Subcutaneous abdominal adipose tissue (tissue), 5 donors: ENCODE results near the gene OMG.
"Not testable (repeated sequence)": the region's sequence is repeated elsewhere in the genome, so short reads cannot be mapped to it uniquely, and the experiment has no call there.

Experiments
- H3K27ac ChIP-seq: one replicate; pipeline ENCODE4 v1.7.0; 2013; ENCODE audit warnings: low read depth, mild to moderate bottlenecking, inconsistent platforms, low read length, moderate library complexity
- H3K27me3 ChIP-seq, 5 donors: one replicate each; pipeline ENCODE4 v1.7.0; 2013; ENCODE audit warnings: low read length in 5 of 5, inconsistent platforms in 1 of 5; ENCODE audit not compliant: control insufficient read depth in 5 of 5, insufficient read depth in 4 of 5
- H3K36me3 ChIP-seq, 5 donors: one replicate each; pipeline ENCODE4 v1.7.0; 2013; ENCODE audit warnings: low read length in 5 of 5; ENCODE audit not compliant: control insufficient read depth in 5 of 5, insufficient read depth in 5 of 5
- H3K4me1 ChIP-seq, 5 donors: one replicate each; pipeline ENCODE4 v1.7.0; 2013; ENCODE audit warnings: low read length in 5 of 5, mild to moderate bottlenecking in 3 of 5, moderate library complexity in 1 of 5; ENCODE audit not compliant: control insufficient read depth in 5 of 5, insufficient read depth in 5 of 5
- H3K4me3 ChIP-seq, 5 donors: one replicate each; pipeline ENCODE4 v1.7.0; 2013; ENCODE audit warnings: low read length in 5 of 5, low read depth in 1 of 5
- H3K9ac ChIP-seq, 5 donors: one replicate each; pipeline ENCODE4 v1.7.0; 2013; ENCODE audit warnings: low read length in 5 of 5, mild to moderate bottlenecking in 4 of 5, moderate library complexity in 3 of 5
- H3K9me3 ChIP-seq, 5 donors: one replicate each; pipeline ENCODE4 v1.7.0; 2013; ENCODE audit warnings: low read length in 5 of 5; ENCODE audit not compliant: control insufficient read depth in 5 of 5
- donor health status: healthy.
- donor health status: healthy.
- donor health status: healthy.
- donor health status: healthy.
- donor health status: healthy.

OMG gene

GRCh38 chr17:31291820-31292219 is 5.2 kb downstream of the OMG start:
- Histone ChIP-seq H3K36me3 (peaks cover 0 to 7% (median 2%) of the 10 kb centered on the region in 5 donors), H3K4me1 (no peaks in the 10 kb centered on the region), H3K27me3 (no peaks in the 10 kb centered on the region), H3K4me3 (no peak overlapping the region), H3K9me3 (no peaks in the 10 kb centered on the region), H3K27ac (no peak overlapping the region), H3K9ac (no peak overlapping the region)

- H3K27ac ChIP-seq: no peak overlapping the region
- H3K9ac ChIP-seq: no peak overlapping the region
- H3K4me1 ChIP-seq: no peaks in the 10 kb centered on the region
- no peaks in the 10 kb centered on the region for H3K27me3 ChIP-seq
- no peaks in the 10 kb centered on the region for H3K9me3 ChIP-seq
- peaks cover 0 to 7% (median 2%) of the 10 kb centered on the region in 5 donors for H3K36me3 ChIP-seq
- no peak overlapping the region for H3K4me3 ChIP-seq
Measured at GRCh38 chr17:31289790-31290189, 7.2 kb downstream of the OMG start.

- H3K36me3 ChIP-seq, H3K9me3 ChIP-seq, H3K9ac ChIP-seq, H3K27ac ChIP-seq, H3K4me1 ChIP-seq, H3K4me3 ChIP-seq, H3K27me3 ChIP-seq: not testable (repeated sequence)
Measured at GRCh38 chr17:31287932-31288331, 9.1 kb downstream of the OMG start.

GRCh38 chr17:31286587-31286986 is 10.5 kb downstream of the OMG start:
- H3K4me3 ChIP-seq: no peak overlapping the region
- H3K36me3 ChIP-seq: peaks cover 0 to 5% (median 2%) of the 10 kb centered on the region in 5 donors
- H3K27ac ChIP-seq: no peak overlapping the region
- H3K27me3 ChIP-seq: no peaks in the 10 kb centered on the region
- H3K9me3 ChIP-seq: no peaks in the 10 kb centered on the region
- H3K9ac ChIP-seq: no peak overlapping the region
- H3K4me1 ChIP-seq: no peaks in the 10 kb centered on the region

GRCh38 chr17:31283841-31284240 is 13.2 kb downstream of the OMG start:
- Histone ChIP-seq H3K9ac (no peak overlapping the region), H3K4me3 (no peak overlapping the region), H3K9me3 (no peaks in the 10 kb centered on the region), H3K4me1 (no peaks in the 10 kb centered on the region), H3K27me3 (no peaks in the 10 kb centered on the region), H3K36me3 (peaks cover 2 to 9% (median 4%) of the 10 kb centered on the region in 5 donors), H3K27ac (no peak overlapping the region)

GRCh38 chr17:31281061-31281460 is 16.0 kb downstream of the OMG start:
- Histone ChIP-seq H3K9ac (no peak overlapping the region), H3K4me1 (no peaks in the 10 kb centered on the region), H3K4me3 (no peak overlapping the region), H3K27ac (no peak overlapping the region), H3K27me3 (no peaks in the 10 kb centered on the region), H3K9me3 (no peaks in the 10 kb centered on the region), H3K36me3 (peaks cover 8 to 19% (median 12%) of the 10 kb centered on the region in 5 donors)

GRCh38 chr17:31279401-31279800 is 17.6 kb downstream of the OMG start:
- Histone ChIP-seq H3K9me3 (no peaks in the 10 kb centered on the region), H3K36me3 (peaks cover 8 to 19% (median 12%) of the 10 kb centered on the region in 5 donors), H3K4me3 (no peak overlapping the region), H3K4me1 (peaks cover 0 to 4% (median 2%) of the 10 kb centered on the region in 5 donors), H3K27me3 (no peaks in the 10 kb centered on the region), H3K9ac (no peak overlapping the region), H3K27ac (no peak overlapping the region)

- Histone ChIP-seq H3K36me3 (peaks cover 8 to 11% (median 9%) of the 10 kb centered on the region in 5 donors), H3K4me3 (no peak overlapping the region), H3K27me3 (no peaks in the 10 kb centered on the region), H3K9ac (no peak overlapping the region), H3K4me1 (peaks cover 0 to 18% (median 11%) of the 10 kb centered on the region in 5 donors), H3K9me3 (no peaks in the 10 kb centered on the region), H3K27ac (no peak overlapping the region)
Measured at GRCh38 chr17:31275116-31275515, 21.9 kb downstream of the OMG start.

GRCh38 chr17:31274252-31274651 is 22.8 kb downstream of the OMG start:
- no peak overlapping the region for H3K27ac ChIP-seq
- H3K36me3 ChIP-seq: peaks cover 8 to 14% (median 10%) of the 10 kb centered on the region in 5 donors
- H3K9ac ChIP-seq: no peak overlapping the region

GRCh38 chr17:31273516-31273915 is 23.5 kb downstream of the OMG start:
- no peak overlapping the region for H3K4me3 ChIP-seq
- no peaks in the 10 kb centered on the region for H3K9me3 ChIP-seq
- no peak overlapping the region for H3K9ac ChIP-seq
- H3K27me3 ChIP-seq: no peaks in the 10 kb centered on the region
- no peak overlapping the region for H3K27ac ChIP-seq
- H3K4me1 ChIP-seq: peaks cover 7 to 34% (median 23%) of the 10 kb centered on the region in 5 donors
- peaks cover 8 to 14% (median 10%) of the 10 kb centered on the region in 5 donors for H3K36me3 ChIP-seq

More at GRCh38 chr17:31274252-31274651, 22.8 kb downstream of the OMG start:
- Histone ChIP-seq H3K4me1 (peaks cover 4 to 26% (median 18%) of the 10 kb centered on the region in 5 donors), H3K9me3 (no peaks in the 10 kb centered on the region), H3K4me3 (no peak overlapping the region), H3K27me3 (no peaks in the 10 kb centered on the region)

GRCh38 chr17:31272803-31273202 is 24.2 kb downstream of the OMG start:
- no peak overlapping the region for H3K9ac ChIP-seq
- H3K36me3 ChIP-seq: peaks cover 8 to 13% (median 9%) of the 10 kb centered on the region in 5 donors
- H3K4me1 ChIP-seq: peaks cover 7 to 37% (median 23%) of the 10 kb centered on the region in 5 donors
- H3K4me3 ChIP-seq: no peak overlapping the region
- no peaks in the 10 kb centered on the region for H3K9me3 ChIP-seq
- no peaks in the 10 kb centered on the region for H3K27me3 ChIP-seq
- no peak overlapping the region for H3K27ac ChIP-seq
